Gastrocnemius medialis (tissue), 4 donors: ENCODE data around the gene HS2ST1. TPM values are rescaled to one million over a fixed set of nuclear protein-coding genes. Genes with fewer than 3 reads are reported as not detected.

Experiments
- ATAC-seq, 2 donors: fragments of 150-250 bp; one replicate each; pipeline ENCODE4 v1.9.1; 2016
- DNase-seq, 2 donors: peaks; one replicate each; pipeline ENCODE4 v3.0.0-alpha.2; 2019
- H3K27ac ChIP-seq, 4 donors: fragments of 200-600 bp; sonication (generic); 1 replicate in 1 of 4; 2 replicates in 3 of 4; pipeline ENCODE4 v1.5.1; 2016 to 2018; ENCODE audit warnings: mild to moderate bottlenecking in 2 of 4, moderate library complexity in 1 of 4
- H3K27me3 ChIP-seq, 3 donors: fragments of 200-600 bp; sonication (generic) in 2 of 3; 1 replicate in 1 of 3; 2 replicates in 2 of 3; pipeline versions ENCODE4 v1.5.1 to v1.6.0; 2016 to 2019; ENCODE audit warnings: mild to moderate bottlenecking in 1 of 3, moderate library complexity in 1 of 3
- H3K36me3 ChIP-seq, 2 donors: fragments of 200-600 bp; sonication (generic) in 1 of 2; one replicate each; pipeline ENCODE4 v1.5.1; 2017 to 2018
- H3K4me1 ChIP-seq, 2 donors: fragments of 200-600 bp; sonication (generic) in 1 of 2; one replicate each; pipeline ENCODE4 v1.5.1; 2016 to 2017; ENCODE audit warnings: mild to moderate bottlenecking in 2 of 2
- H3K4me3 ChIP-seq, 4 donors: fragments of 200-600 bp; sonication (generic) in 3 of 4; 1 replicate in 1 of 4; 2 replicates in 3 of 4; pipeline ENCODE4 v1.5.1; 2016 to 2019; ENCODE audit warnings: mild to moderate bottlenecking in 2 of 4
- H3K9me3 ChIP-seq, 3 donors: fragments of 200-600 bp; sonication (generic) in 2 of 3; 1 replicate in 1 of 3; 2 replicates in 2 of 3; pipeline ENCODE4 v1.5.1; 2016 to 2019
- CTCF ChIP-seq, 5 experiments: fragments of 450-650 bp in 3 of 5; fragments of 200-600 bp in 2 of 5; sonication (generic) in 2 of 5; IDR thresholded peaks in 4 of 5; conservative IDR thresholded peaks in 1 of 5; 1 replicate in 4 of 5; 2 replicates in 1 of 5; pipeline ENCODE4 v1.5.1; 2016 to 2019; ENCODE audit warnings: antibody characterized with exemption in 5 of 5, mild to moderate bottlenecking in 3 of 5, moderate library complexity in 3 of 5
- POLR2A ChIP-seq, 2 donors: fragments of 450-650 bp; IDR thresholded peaks; one replicate each; pipeline ENCODE4 v1.6.1; 2017; ENCODE audit warnings: antibody characterized with exemption in 2 of 2, mild to moderate bottlenecking in 2 of 2, moderate library complexity in 2 of 2
- in situ Hi-C, 4 donors: fragments of 200-750 bp; cut with MboI; loops; one replicate each; pipeline versions ENCODE4 v1.15.0 to v1.8.0; 2017; ENCODE audit warnings: low sequenced_read_pairs in 4 of 4
- intact Hi-C: fragments of 100-400 bp; cut with DNase I; formaldehyde crosslinking; loops from one replicate; pipeline ENCODE4 v1.15.1; 2023; ENCODE audit warnings: low total_unique reads
- total RNA-seq, 4 donors: library from RNA; depleted of rRNA; stranded (reverse); fragments of >200 nt; gene quantifications; one replicate each; pipeline versions ENCODE4 v1.1.0 to v1.2.3, GENCODE V29; 2016

The HS2ST1 gene
- total RNA-seq, 4 donors from 2014 or later = 4.1 to 8.2 (median 6.8) TPM

DNA sequence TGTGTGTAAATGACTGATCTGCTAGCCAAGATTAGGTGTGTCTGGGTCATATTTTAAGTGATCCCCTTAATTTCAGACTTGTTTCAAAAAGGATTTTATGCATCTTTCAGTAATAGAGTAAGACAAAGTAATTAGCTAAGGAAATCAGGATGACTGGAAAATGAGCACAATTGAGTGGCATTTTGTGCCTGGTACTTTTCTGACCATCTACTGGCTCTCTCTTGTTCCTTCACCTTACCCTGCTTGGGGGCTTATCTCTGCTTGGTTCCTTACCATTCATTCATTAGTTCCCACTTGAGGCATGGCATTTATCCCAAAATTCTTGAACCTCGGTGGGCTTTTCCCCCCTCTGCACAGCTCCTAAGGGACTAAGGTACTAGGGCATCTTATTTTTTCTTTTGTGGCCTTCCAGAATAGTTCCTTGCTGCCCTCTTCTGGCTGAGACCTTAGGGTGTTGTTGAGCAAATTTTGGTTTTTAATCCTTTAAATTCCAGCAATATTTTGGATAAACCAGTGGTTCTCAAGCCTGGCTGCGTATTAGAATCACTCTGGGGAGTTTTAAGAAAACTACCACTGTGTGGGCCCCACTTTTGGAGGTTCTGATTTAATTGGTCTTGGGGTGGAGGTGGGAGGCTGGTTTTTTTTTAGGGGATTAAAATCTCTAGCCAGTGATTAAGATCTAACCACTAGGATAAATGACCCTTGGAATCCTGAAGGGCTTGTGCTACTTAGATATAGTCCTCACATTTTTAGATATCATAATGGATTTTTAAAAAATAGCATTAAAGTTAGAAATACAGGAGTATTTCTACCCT is 50.8 kb downstream of the HS2ST1 start:
- no peak for ATAC-seq
- Histone ChIP-seq H3K4me3 (no peak overlapping the region), H3K36me3 (no peaks in the 10 kb centered on the region), H3K9me3 (no peaks in the 10 kb centered on the region), H3K4me1 (no peaks in the 10 kb centered on the region), H3K27me3 (no peaks in the 10 kb centered on the region), H3K27ac (no peak overlapping the region)
- DNase-seq = no peak
- intact Hi-C loops = loop anchor here (1.0 to 10.0 kb wide), 2 partner anchors 132 to 260 kb away; partner anchors contain the start of gene SH3GLB1
- in situ Hi-C loops = loop anchor here (10.0 to 25.0 kb wide), 2 partner anchors 128 to 130 kb away; no protein-coding TSS in a partner anchor
- TF ChIP-seq CTCF (IDR thresholded peaks at IDR 0.05 in 4 of 5, conservative IDR thresholded peaks at IDR 0.05 in 1 of 5) = peak; percentile 34 to 69 (median 49)
- no peak for TF ChIP-seq POLR2A (IDR thresholded peaks at IDR 0.05)

GRCh38 chr1:86965827-86966182 is 51.4 kb downstream of the HS2ST1 start:
- H3K4me1 ChIP-seq = no peaks in the 10 kb centered on the region
- H3K27ac ChIP-seq = no peak overlapping the region
- intact Hi-C loops (loop anchor here (1.0 to 10.0 kb wide), 2 partner anchors 133 to 261 kb away; partner anchors contain the start of gene SH3GLB1), in situ Hi-C loops (loop anchor here (10.0 to 25.0 kb wide), 2 partner anchors 129 to 131 kb away; no protein-coding TSS in a partner anchor)
- no peak overlapping the region for H3K4me3 ChIP-seq
- no peaks in the 10 kb centered on the region for H3K9me3 ChIP-seq
- ATAC-seq (no peak), DNase-seq (no peak)
- TF ChIP-seq POLR2A (IDR thresholded peaks at IDR 0.05) (no peak), CTCF (IDR thresholded peaks at IDR 0.05 in 4 of 5, conservative IDR thresholded peaks at IDR 0.05 in 1 of 5) (no peak)
- H3K36me3 ChIP-seq = no peaks in the 10 kb centered on the region
- H3K27me3 ChIP-seq = no peaks in the 10 kb centered on the region

- in situ Hi-C loops = loop anchor here in 3 of 4 donors (25.0 kb wide), 1 partner anchor 134 kb away; no protein-coding TSS in a partner anchor
Observed at GRCh38 chr1:86970938-86971337, 56.5 kb downstream of the HS2ST1 start.

GRCh38 chr1:86971778-86972177 is 57.3 kb downstream of the HS2ST1 start:
- intact Hi-C loops (loop anchor here (10.0 kb wide), 1 partner anchor 343 kb away; no protein-coding TSS in a partner anchor), in situ Hi-C loops (loop anchor here in 3 of 4 donors (25.0 kb wide), 1 partner anchor 134 kb away; no protein-coding TSS in a partner anchor)
- Histone ChIP-seq H3K36me3 (no peaks in the 10 kb centered on the region), H3K4me1 (peaks cover 9 to 12% of the 10 kb centered on the region in 2 donors), H3K9me3 (no peaks in the 10 kb centered on the region), H3K27me3 (no peaks in the 10 kb centered on the region), H3K27ac (no peak overlapping the region), H3K4me3 (no peak overlapping the region)
- DNase-seq = no peak
- ATAC-seq = no peak
- TF ChIP-seq CTCF (IDR thresholded peaks at IDR 0.05 in 4 of 5, conservative IDR thresholded peaks at IDR 0.05 in 1 of 5) = no peak
- TF ChIP-seq POLR2A (IDR thresholded peaks at IDR 0.05) = no peak

More at GRCh38 chr1:86970938-86971337, 56.5 kb downstream of the HS2ST1 start:
- intact Hi-C loops = loop anchor here (10.0 kb wide), 1 partner anchor 344 kb away; no protein-coding TSS in a partner anchor
- no peak for DNase-seq
- Histone ChIP-seq H3K4me3 (no peak overlapping the region), H3K9me3 (no peaks in the 10 kb centered on the region), H3K27me3 (no peaks in the 10 kb centered on the region), H3K36me3 (no peaks in the 10 kb centered on the region), H3K27ac (no peak overlapping the region), H3K4me1 (peaks cover 7 to 10% of the 10 kb centered on the region in 2 donors)
- no peak for ATAC-seq
- no peak for TF ChIP-seq CTCF (IDR thresholded peaks at IDR 0.05 in 4 of 5, conservative IDR thresholded peaks at IDR 0.05 in 1 of 5)
- no peak for TF ChIP-seq POLR2A (IDR thresholded peaks at IDR 0.05)
